Epithelial cell of proximal tubule (primary cell): ENCODE results near the gene TMEM120B. TPM values are rescaled to one million over a fixed set of nuclear protein-coding genes. Genes with fewer than 3 reads are reported as not detected.

ENCODE experiments used
- DNase-seq: peaks from one replicate; pipeline ENCODE4 v3.0.0-alpha.2; 2011; ENCODE audit warnings: low read depth
- H3K4me3 ChIP-seq: 2 replicates; pipeline ENCODE4 v1.5.1; 2011; ENCODE audit warnings: low read depth, mild to moderate bottlenecking, low read length
- CTCF ChIP-seq: conservative IDR thresholded peaks from 2 replicates; pipeline ENCODE4 v1.5.1; 2012; ENCODE audit warnings: low read depth, mild to moderate bottlenecking, low read length
- total RNA-seq: library from RNA; depleted of rRNA; stranded (reverse); fragments of >200 nt; gene quantifications from 2 replicates; pipeline ENCODE4 v1.2.3, GENCODE V29; 2015

The TMEM120B gene
- total RNA-seq, 1 donor from 2014 or later = 5.5 TPM

- TF ChIP-seq CTCF = no peak
- no peak for DNase-seq
- no peak overlapping the region for H3K4me3 ChIP-seq
Observed at GRCh38 chr12:121781484-121781997, 69.0 kb downstream of the TMEM120B start.

GRCh38 chr12:121781998-121782979, 69.7 kb downstream of the TMEM120B start:
- TF ChIP-seq CTCF = no peak
- DNase-seq = no peak
- H3K4me3 ChIP-seq = no peak overlapping the region

GRCh38 chr12:121783766-121784165, 71.2 kb downstream of the TMEM120B start:
- no peak for DNase-seq
- H3K4me3 ChIP-seq = no peak overlapping the region
- TF ChIP-seq CTCF = no peak

- DNase-seq = no peak
Observed at GRCh38 chr12:121784460-121784859, 71.9 kb downstream of the TMEM120B start.

GRCh38 chr12:121786440-121786825, 73.9 kb downstream of the TMEM120B start:
- peak; percentile 87 for DNase-seq
- peak; percentile 9 for TF ChIP-seq CTCF
- H3K4me3 ChIP-seq = no peak overlapping the region

More at GRCh38 chr12:121784460-121784859, 71.9 kb downstream of the TMEM120B start:
- no peak overlapping the region for H3K4me3 ChIP-seq
- TF ChIP-seq CTCF = no peak

GRCh38 chr12:121787063-121788025, 74.8 kb downstream of the TMEM120B start:
- DNase-seq = no peak
- H3K4me3 ChIP-seq = no peak overlapping the region
- no peak for TF ChIP-seq CTCF
